ENCODE results near the gene PRKD3.

PRKD3 gene

GRCh38 chr2:37324786-37325624 is at the start of gene PRKD3:
PRKD3 (minus strand) TSS chr2:37324833; CDS start chr2:37316524, 8,309 bp downstream.
- DNase-seq (ENCODE audit: low spot score in 2 of 2) (peak in 1 of 2 donors; percentile 77), ATAC-seq (ENCODE audit: low read depth) (peak; percentile 50)
- Mint-ChIP-seq H3K9me3 (no peaks in the 10 kb centered on the region), H3K4me3 (peak within 1 kb of the TSS; percentile 97), H3K36me3 (no peaks in the 10 kb centered on the region), H3K4me1 (peaks cover 20% of the 10 kb centered on the region), H3K27ac (peak within 1 kb of the TSS; percentile 94), H3K27me3 (no peaks in the 10 kb centered on the region)

DNA sequence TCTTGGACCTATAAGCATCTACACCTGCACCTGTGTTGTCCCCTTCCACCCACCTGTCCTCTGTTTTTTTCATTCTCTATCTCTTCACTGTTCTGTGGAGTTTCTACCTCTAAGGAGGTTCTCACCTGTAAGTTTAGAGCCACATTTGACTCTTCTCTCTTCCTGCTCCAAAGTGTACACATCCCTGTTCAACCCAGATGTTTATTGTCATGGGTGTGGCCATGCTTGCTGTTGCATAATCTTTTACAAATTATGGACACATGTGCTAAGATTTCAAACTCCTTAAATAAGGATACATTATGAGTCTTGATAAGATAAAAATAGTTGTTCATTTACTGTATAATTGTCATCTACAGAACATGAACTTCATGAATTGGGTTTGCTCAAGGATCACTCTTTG is 47.4 kb upstream of the PRKD3 start:
- H3K4me1 Mint-ChIP-seq, result peaks cover 17% of the 10 kb centered on the region
- no peaks in the 10 kb centered on the region for H3K9me3 Mint-ChIP-seq
- H3K4me3 Mint-ChIP-seq, result no peak overlapping the region
- H3K36me3 Mint-ChIP-seq, result no peaks in the 10 kb centered on the region
- H3K27me3 Mint-ChIP-seq, result no peaks in the 10 kb centered on the region
- ATAC-seq (ENCODE audit: low read depth) (no peak), DNase-seq (ENCODE audit: low spot score in 2 of 2) (no peak)
- H3K27ac Mint-ChIP-seq, result no peak overlapping the region

DNA sequence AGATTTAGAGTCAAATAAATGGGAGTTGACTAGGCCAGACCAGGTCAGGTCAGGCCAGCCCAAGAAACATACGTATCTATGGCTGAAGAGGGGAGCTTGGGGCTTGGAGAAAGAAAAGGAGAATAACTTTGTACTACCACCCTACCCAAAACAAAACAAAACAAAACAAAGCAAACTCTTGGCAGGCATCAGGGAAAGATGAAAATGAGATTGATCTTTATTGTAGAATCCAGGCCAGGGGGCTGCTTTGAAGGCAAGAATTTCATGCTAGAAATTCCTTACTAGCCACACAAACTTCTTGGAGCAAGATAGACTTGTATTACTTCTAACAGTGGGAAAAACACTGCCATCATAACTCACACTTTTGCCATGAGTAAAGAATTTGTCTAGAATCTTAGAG is 46.0 kb upstream of the PRKD3 start:
- DNase-seq (ENCODE audit: low spot score in 2 of 2) (no peak), ATAC-seq (ENCODE audit: low read depth) (no peak)
- Mint-ChIP-seq H3K4me1 (peaks cover 13% of the 10 kb centered on the region), H3K4me3 (no peak overlapping the region), H3K27ac (no peak overlapping the region), H3K9me3 (no peaks in the 10 kb centered on the region), H3K36me3 (no peaks in the 10 kb centered on the region), H3K27me3 (no peaks in the 10 kb centered on the region)

DNA sequence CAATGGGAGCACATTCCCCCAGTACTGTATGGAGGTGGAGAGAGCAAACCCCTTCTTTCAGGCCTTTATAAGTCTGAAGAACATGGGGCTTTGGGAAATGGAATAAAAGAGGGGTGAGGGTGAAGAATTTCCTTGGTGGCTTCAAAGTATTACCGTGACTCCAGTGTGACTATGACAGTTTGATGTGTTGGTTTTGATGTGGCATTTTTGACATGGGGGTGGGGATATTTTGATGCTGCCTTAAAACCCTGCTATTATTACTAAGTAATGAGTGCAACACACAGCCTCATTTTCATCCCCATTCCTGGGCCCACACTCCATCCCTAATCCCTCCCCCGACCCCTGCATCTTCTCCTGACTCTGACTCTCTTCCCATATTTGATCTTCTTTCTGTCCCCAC is 43.4 kb upstream of the PRKD3 start:
- DNase-seq (ENCODE audit: low spot score in 2 of 2), result no peak
- no peak for ATAC-seq (ENCODE audit: low read depth)
- Mint-ChIP-seq H3K27me3 (no peaks in the 10 kb centered on the region), H3K4me3 (no peak overlapping the region), H3K36me3 (no peaks in the 10 kb centered on the region), H3K9me3 (no peaks in the 10 kb centered on the region), H3K4me1 (peaks cover 9% of the 10 kb centered on the region), H3K27ac (no peak overlapping the region)

- DNase-seq (ENCODE audit: low spot score in 2 of 2) (no peak), ATAC-seq (ENCODE audit: low read depth) (no peak)
- H3K27ac Mint-ChIP-seq, result no peak overlapping the region
- no peak overlapping the region for H3K4me3 Mint-ChIP-seq
- H3K36me3 Mint-ChIP-seq, result no peaks in the 10 kb centered on the region
- H3K27me3 Mint-ChIP-seq, result no peaks in the 10 kb centered on the region
- no peaks in the 10 kb centered on the region for H3K9me3 Mint-ChIP-seq
- H3K4me1 Mint-ChIP-seq, result peaks cover 9% of the 10 kb centered on the region
These were observed 42.7 kb upstream of the PRKD3 start for GRCh38 chr2:37367310-37367709.

DNA sequence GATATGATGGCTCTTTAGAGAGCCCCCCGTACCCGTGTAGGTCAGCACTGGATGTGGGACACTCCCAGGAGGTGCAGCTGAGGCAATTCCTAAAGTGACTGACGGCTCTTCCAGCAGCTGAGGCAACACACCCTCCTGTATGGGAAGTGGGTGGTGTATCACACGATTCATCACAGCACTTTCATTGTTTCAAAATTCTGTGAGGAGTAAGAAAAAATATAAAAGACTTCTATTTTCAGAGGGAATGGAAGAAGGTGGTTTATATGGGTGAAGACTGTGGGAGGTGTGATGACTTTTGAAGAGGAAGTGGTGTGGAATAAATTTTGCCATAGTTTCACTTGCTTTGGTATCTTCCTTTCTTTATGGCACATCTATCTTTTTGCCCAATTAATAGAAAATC is 42.1 kb upstream of the PRKD3 start:
- Mint-ChIP-seq H3K4me1 (peaks cover 6% of the 10 kb centered on the region), H3K4me3 (no peak overlapping the region), H3K27ac (no peak overlapping the region), H3K9me3 (no peaks in the 10 kb centered on the region), H3K36me3 (no peaks in the 10 kb centered on the region), H3K27me3 (no peaks in the 10 kb centered on the region)
- ATAC-seq (ENCODE audit: low read depth) (no peak), DNase-seq (ENCODE audit: low spot score in 2 of 2) (no peak)

- no peak for DNase-seq (ENCODE audit: low spot score in 2 of 2)
- H3K27ac Mint-ChIP-seq, result no peak overlapping the region
- no peaks in the 10 kb centered on the region for H3K9me3 Mint-ChIP-seq
- no peak overlapping the region for H3K4me3 Mint-ChIP-seq
- no peaks in the 10 kb centered on the region for H3K36me3 Mint-ChIP-seq
- peaks cover 6% of the 10 kb centered on the region for H3K4me1 Mint-ChIP-seq
- no peaks in the 10 kb centered on the region for H3K27me3 Mint-ChIP-seq
- no peak for ATAC-seq (ENCODE audit: low read depth)
These were observed 41.0 kb upstream of the PRKD3 start for GRCh38 chr2:37365669-37366068.

- DNase-seq (ENCODE audit: low spot score in 2 of 2), result no peak
- H3K4me1 Mint-ChIP-seq, result peaks cover 6% of the 10 kb centered on the region
- H3K9me3 Mint-ChIP-seq, result no peaks in the 10 kb centered on the region
- H3K4me3 Mint-ChIP-seq, result no peak overlapping the region
- no peaks in the 10 kb centered on the region for H3K27me3 Mint-ChIP-seq
- ATAC-seq (ENCODE audit: low read depth), result no peak
- no peak overlapping the region for H3K27ac Mint-ChIP-seq
- no peaks in the 10 kb centered on the region for H3K36me3 Mint-ChIP-seq
These were observed 39.7 kb upstream of the PRKD3 start for GRCh38 chr2:37364351-37364750.

DNA sequence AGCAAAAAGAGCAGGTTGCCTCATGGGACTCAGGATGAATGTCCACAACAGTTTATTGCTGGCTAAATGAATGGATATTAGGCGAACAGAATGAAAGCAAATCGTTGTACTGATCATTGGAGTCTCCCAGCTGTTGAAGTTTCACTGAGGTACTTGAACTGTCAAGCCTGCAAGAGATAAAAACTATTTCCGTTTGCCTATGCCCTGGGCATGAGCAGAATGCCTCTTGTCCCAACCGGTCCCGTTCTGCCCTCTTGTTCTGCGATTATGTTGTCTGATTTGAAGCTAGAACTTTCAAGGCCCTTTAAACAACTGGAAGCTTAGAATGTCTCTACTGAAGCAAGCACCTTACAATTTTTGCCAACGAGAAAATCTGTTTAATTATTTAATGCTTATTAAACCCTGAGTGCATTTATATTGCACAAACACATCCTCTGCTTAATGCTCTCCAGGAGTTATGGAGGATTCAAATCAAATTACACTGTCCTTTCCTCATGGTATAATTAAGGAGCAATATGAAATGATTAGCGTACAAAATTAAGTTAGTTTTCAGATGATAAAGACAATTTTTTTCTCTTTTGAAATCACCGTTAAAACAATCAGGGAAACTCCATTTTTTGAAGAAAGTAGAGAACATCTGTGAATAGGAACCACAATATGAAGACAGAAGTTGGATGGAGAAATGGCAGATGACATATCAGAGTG is 37.5 kb upstream of the PRKD3 start:
- no peak for ATAC-seq (ENCODE audit: low read depth)
- no peaks in the 10 kb centered on the region for H3K27me3 Mint-ChIP-seq
- no peaks in the 10 kb centered on the region for H3K9me3 Mint-ChIP-seq
- no peak overlapping the region for H3K27ac Mint-ChIP-seq
- no peaks in the 10 kb centered on the region for H3K36me3 Mint-ChIP-seq
- H3K4me1 Mint-ChIP-seq, result peaks cover 4% of the 10 kb centered on the region
- no peak for DNase-seq (ENCODE audit: low spot score in 2 of 2)
- no peak overlapping the region for H3K4me3 Mint-ChIP-seq

DNA sequence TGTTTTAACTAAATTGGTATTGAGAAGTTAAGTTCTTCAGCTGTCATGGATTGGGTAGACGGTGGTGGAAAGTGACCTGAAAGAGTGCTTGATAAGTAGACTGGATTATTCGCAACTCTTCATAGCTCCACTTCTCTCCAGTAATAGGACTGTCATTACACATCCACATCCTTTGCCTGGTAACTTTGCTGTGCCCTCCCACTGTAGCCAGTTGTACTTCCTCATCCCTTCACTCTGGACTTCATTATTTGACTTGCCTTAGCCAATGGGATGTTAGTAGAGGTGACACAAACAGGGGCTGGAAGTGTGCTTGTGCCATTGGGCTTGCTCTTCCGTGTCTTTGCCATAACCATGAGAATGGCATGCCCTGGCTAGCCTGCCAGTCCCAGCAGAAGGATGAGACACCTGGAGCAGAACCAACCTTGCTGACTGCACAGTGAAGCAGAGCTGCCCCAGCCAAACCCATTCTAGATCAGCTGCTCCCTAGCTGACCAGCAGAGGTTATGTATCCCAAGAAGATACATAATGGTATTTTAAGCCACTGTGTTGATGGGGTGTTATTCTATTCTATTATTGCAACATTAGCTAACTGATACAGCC is 36.7 kb upstream of the PRKD3 start:
- Mint-ChIP-seq H3K4me1 (peaks cover under 1% of the 10 kb centered on the region), H3K36me3 (no peaks in the 10 kb centered on the region), H3K9me3 (no peaks in the 10 kb centered on the region), H3K27me3 (no peaks in the 10 kb centered on the region), H3K27ac (no peak overlapping the region), H3K4me3 (no peak overlapping the region)
- DNase-seq (ENCODE audit: low spot score in 2 of 2) (no peak), ATAC-seq (ENCODE audit: low read depth) (no peak)

DNA sequence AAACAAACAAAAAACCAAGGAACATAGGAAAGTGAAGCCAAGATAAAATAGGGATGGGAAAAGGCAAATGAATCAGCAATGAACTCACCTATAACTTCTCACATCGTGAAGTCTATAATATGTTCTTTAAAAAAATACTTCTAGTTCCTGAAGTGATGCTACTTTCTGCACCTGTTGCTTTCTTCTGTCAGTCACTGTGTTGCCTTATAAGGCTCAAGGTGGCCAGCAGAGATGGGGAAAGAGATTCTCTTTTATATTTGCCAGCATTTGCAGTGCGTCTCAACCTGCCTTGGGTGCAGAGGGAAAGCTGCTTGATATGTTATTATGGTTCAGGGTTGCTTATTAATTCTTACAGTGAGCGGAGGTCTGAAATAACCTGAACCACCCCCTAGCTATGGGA is 33.8 kb upstream of the PRKD3 start:
- DNase-seq (ENCODE audit: low spot score in 2 of 2), result no peak
- Mint-ChIP-seq H3K4me1 (peaks cover 4% of the 10 kb centered on the region), H3K27ac (no peak overlapping the region), H3K36me3 (no peaks in the 10 kb centered on the region), H3K9me3 (no peaks in the 10 kb centered on the region), H3K4me3 (no peak overlapping the region), H3K27me3 (peaks cover 2% of the 10 kb centered on the region)
- ATAC-seq (ENCODE audit: low read depth), result no peak

DNA sequence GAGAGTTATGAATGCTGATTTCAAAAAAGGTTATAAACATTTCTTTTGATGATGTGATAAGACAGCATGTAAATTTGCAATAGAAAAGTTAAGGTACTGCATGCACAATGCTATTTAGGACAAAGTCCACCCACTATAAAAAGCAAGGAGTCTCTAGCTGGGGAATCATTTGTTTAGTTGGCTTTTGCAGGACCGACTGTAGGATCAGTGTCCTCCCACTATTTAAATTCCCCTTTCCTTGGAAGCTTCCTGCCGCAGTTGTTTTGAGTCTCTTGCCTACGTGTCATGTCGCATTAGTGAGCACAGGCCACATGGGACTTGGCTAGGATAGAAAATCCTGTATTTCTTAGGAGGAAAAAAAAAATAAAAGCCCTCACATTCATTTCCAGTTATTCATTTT is 32.9 kb upstream of the PRKD3 start:
- Mint-ChIP-seq H3K27ac (no peak overlapping the region), H3K4me1 (peaks cover 4% of the 10 kb centered on the region), H3K4me3 (no peak overlapping the region), H3K9me3 (no peaks in the 10 kb centered on the region), H3K36me3 (no peaks in the 10 kb centered on the region), H3K27me3 (peaks cover 2% of the 10 kb centered on the region)
- DNase-seq (ENCODE audit: low spot score in 2 of 2) (no peak), ATAC-seq (ENCODE audit: low read depth) (no peak)

DNA sequence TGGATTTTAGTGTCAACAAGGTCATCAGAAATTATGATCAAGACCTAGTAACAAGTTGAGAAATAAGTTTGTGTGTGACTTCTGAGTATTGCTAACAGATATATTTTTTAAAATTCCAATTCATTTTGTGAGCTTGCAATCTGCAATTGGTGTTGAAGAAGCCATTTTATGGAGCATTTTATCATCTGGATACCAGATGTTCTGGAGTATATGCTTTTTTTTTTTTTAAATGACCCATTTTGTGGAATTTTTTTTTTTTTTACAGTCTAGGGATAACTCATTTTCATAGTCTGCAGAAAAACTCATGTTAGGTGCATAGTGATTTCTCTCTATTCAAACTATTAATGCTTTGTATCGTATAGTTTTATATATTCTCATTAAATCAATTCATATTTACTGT is 32.4 kb upstream of the PRKD3 start:
- Mint-ChIP-seq H3K27ac (no peak overlapping the region), H3K4me1 (peaks cover 4% of the 10 kb centered on the region), H3K4me3 (no peak overlapping the region), H3K9me3 (no peaks in the 10 kb centered on the region), H3K36me3 (no peaks in the 10 kb centered on the region), H3K27me3 (peaks cover 2% of the 10 kb centered on the region)
- no peak for DNase-seq (ENCODE audit: low spot score in 2 of 2)
- no peak for ATAC-seq (ENCODE audit: low read depth)

- ATAC-seq (ENCODE audit: low read depth), result no peak
- DNase-seq (ENCODE audit: low spot score in 2 of 2), result no peak
- H3K36me3 Mint-ChIP-seq, result no peaks in the 10 kb centered on the region
- no peaks in the 10 kb centered on the region for H3K9me3 Mint-ChIP-seq
- H3K4me1 Mint-ChIP-seq, result peaks cover 4% of the 10 kb centered on the region
- H3K4me3 Mint-ChIP-seq, result no peak overlapping the region
- H3K27me3 Mint-ChIP-seq, result peaks cover 2% of the 10 kb centered on the region
- no peak overlapping the region for H3K27ac Mint-ChIP-seq
These were observed 31.7 kb upstream of the PRKD3 start for GRCh38 chr2:37356299-37356698.
